ENCODE results near the gene ACVR1. TPM values are rescaled to one million over a fixed set of nuclear protein-coding genes. Genes with fewer than 3 reads are reported as not detected.

Gene ACVR1
- total RNA-seq, 2 experiments from 2014 or later = 18.7 to 19.4 TPM

DNA sequence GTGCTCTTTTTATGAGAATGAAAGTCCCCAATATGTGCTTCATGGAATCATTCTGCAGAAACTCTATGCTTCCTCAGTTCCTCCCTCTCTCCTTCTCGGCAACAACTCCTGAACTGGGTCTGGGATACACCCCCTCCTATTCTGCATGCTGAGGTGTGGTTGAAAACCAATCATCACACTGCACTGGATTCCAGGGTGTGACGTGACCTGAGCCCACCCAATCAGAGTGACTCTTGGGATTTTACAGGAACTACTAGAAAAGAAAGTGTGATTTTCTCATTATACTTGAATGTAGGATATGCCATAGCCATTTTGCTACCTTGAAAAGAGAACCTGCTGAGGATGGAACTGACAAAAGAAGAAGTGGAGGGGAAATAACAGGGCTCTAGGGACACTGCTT, 36.3 kb downstream of the ACVR1 start:
- no peak overlapping the region for H3K27ac Mint-ChIP-seq
- no peak overlapping the region for H3K4me3 Mint-ChIP-seq
- ATAC-seq (no peak), DNase-seq (no peak)
- H3K36me3 Mint-ChIP-seq = peaks cover 15% of the 10 kb centered on the region
- CTCF ChIA-PET = no interaction called here
- H3K27me3 Mint-ChIP-seq = no peaks in the 10 kb centered on the region
- H3K9me3 Mint-ChIP-seq (ENCODE audit: low read depth) = no peaks in the 10 kb centered on the region
- H3K4me1 Mint-ChIP-seq = peaks cover 27% of the 10 kb centered on the region

DNA sequence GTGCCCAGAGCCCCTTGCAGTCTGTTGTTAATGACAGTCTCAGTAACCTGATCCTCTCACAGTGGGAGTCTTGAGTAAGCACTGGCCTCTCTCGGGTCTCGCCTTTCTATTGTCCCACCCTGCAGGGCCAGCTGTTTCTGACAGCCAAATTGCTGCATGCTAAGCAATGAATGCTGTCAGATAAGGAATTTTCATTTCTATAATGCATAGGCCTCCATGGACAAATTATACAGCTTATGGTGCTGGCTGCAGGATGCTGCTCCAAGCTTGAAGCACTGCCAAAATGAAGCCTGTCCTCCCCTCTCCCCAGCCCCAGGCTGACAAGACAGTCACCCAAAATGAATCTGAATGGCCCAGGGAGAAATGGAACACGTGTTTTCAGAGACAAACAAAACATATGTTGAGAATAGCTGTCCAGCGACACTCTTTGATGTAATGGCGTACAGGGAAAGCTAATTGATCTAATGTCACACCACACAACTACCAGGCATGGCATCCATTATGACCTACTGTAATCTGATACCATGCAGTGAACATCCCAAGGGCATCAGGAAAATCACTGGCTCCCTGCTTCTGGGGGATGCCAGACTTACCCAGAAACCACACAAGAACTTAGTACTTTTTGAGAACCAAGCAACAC, 36.8 kb downstream of the ACVR1 start:
- no peak for DNase-seq
- Mint-ChIP-seq H3K9me3 (ENCODE audit: low read depth) (no peaks in the 10 kb centered on the region), H3K4me3 (no peak overlapping the region), H3K4me1 (peaks cover 29% of the 10 kb centered on the region), H3K36me3 (peaks cover 15% of the 10 kb centered on the region), H3K27me3 (no peaks in the 10 kb centered on the region), H3K27ac (no peak overlapping the region)
- ATAC-seq = no peak
- CTCF ChIA-PET = interaction anchor here (0.9 kb wide), 1 partner anchor 185 kb away, joined by 3 read pairs; no protein-coding TSS in a partner anchor

DNA sequence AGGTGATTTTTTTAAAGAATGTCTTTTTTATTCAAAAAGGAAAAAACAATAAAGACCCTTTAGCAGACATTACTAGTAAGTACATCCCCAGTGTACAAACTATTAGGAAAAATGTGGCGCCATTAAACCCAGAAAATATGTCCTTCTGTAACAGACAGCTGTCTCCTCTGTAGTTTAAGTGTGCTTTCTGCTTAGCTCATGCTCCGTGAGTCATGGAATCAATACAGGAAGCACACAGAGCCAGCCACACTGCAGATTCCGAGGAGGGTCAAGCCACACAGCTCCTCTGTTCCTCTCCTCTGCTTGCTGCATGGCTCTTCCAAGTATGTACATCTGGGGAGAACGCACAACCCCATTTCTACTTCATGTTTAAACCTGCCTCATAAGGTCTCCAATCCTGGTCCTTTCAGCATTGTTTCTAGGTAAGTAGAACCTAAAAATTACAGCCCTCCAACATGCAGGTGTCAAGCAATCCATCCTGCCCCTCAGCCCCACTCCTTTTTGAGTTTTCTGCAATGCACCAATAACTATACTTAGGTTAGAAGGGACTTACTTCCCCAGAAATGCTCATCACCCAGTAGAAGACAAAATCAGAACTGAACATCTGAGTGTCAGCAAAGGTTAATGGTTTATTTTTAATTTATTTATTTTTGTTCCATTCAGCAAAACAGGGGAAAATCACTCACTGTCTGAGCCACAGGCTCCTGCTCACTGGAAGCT, 37.5 kb downstream of the ACVR1 start:
- CTCF ChIA-PET = interaction anchor here (0.9 kb wide), 1 partner anchor 186 kb away, joined by 3 read pairs; no protein-coding TSS in a partner anchor
- H3K4me1 Mint-ChIP-seq = peaks cover 29% of the 10 kb centered on the region
- ATAC-seq = peak; percentile 23

DNA sequence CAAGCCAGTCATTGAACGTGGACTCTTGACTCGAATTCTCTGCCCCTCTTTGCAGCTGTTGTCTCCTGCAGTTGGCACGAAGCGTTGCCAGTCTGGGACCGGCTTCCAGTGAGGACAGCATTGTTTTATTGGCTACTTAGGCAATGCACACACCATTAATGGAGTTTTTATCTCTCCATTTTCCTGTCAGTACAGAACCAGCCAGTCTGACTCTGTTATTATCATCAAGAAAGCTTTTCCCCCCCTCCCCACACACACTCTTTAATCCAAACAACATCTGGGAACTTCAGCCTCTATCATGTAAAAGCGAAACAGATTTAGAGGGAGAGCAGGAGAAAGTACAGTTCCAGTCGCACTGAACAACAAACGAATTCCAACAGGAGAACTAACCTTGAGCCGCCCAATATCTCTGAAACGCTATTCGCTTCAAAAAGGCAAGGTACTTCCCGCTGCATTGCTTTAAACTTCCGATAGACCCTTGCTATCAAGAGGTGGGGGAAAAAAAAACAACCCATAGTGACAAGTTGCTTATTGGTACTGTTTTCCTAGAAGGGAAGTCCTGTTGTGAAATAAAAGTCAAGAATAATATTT, 38.2 kb downstream of the ACVR1 start:
- Mint-ChIP-seq H3K4me1 (peaks cover 29% of the 10 kb centered on the region), H3K4me3 (no peak overlapping the region), H3K9me3 (ENCODE audit: low read depth) (no peaks in the 10 kb centered on the region), H3K36me3 (peaks cover 14% of the 10 kb centered on the region), H3K27ac (no peak overlapping the region), H3K27me3 (no peaks in the 10 kb centered on the region)
- ATAC-seq = no peak
- no peak for DNase-seq
- CTCF ChIA-PET = no interaction called here

More for the DNA sequence above, 37.5 kb downstream of the ACVR1 start:
- Mint-ChIP-seq H3K27me3 (no peaks in the 10 kb centered on the region), H3K27ac (peak overlapping the region; percentile 1), H3K9me3 (ENCODE audit: low read depth) (no peaks in the 10 kb centered on the region), H3K36me3 (peaks cover 15% of the 10 kb centered on the region), H3K4me3 (no peak overlapping the region)
- DNase-seq = no peak

DNA sequence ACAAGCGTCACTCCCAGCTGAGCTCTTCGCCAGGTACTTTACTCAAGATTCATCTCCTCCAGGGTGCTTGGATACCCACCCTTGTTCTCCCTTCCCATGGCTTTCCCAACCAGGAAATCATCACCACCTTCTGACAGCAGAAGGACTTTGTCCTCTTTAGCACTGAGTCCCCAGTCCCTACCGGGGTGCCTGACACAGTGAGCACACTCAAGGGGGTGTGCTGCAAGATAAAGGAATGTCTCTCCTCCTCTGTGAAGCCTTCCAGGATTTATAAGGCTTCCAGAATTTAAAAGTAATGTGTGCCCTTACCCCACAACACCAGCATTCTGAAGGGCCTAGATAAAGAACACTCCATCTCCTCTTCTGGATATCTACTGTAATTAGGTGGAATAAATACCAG, 39.6 kb downstream of the ACVR1 start:
- ATAC-seq (no peak), DNase-seq (no peak)
- Mint-ChIP-seq H3K27me3 (no peaks in the 10 kb centered on the region), H3K4me3 (no peak overlapping the region), H3K27ac (no peak overlapping the region), H3K36me3 (peaks cover 16% of the 10 kb centered on the region), H3K9me3 (ENCODE audit: low read depth) (no peaks in the 10 kb centered on the region), H3K4me1 (peaks cover 31% of the 10 kb centered on the region)
- CTCF ChIA-PET = no interaction called here

DNA sequence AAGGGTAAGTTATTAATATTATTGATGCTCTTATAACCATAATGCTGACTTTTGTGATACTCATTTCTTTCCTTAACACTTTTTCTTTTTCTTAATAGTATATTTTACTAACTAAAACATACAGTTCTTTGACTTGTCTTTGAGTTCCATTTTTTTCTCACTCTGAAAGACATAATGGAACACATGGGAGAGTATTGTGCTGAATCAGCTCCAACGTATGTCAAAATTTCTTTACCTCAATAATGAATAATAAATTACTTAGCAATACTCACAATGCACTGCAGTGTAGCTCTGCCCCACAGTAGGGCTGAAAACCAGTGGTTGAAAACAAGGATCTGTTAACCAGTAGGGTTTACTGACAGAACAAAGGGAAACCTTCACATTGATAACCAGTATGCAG, 40.7 kb downstream of the ACVR1 start:
- H3K4me1 Mint-ChIP-seq = peaks cover 35% of the 10 kb centered on the region

DNA sequence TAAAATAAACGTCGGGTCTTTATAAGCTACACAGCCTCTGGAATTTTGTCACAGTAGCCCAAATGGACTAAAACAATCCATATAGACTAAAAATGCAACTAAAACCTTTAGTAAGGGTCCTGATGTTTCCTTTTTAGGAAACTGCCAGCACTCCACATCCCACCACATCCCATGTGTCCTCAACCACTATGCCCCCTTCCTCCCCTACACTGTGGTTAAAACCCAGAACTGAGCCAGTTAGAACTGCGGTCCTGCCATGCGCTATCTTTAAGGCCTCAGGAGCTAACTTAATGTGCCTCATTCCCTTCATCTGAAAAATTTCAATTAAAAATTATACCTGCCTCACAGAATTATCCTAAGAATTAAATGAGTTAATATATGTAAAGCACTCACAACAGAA, 41.1 kb downstream of the ACVR1 start:
- no peak overlapping the region for H3K27ac Mint-ChIP-seq
- H3K9me3 Mint-ChIP-seq (ENCODE audit: low read depth) = no peaks in the 10 kb centered on the region
- H3K36me3 Mint-ChIP-seq = peaks cover 20% of the 10 kb centered on the region
- H3K4me1 Mint-ChIP-seq = peaks cover 35% of the 10 kb centered on the region
- CTCF ChIA-PET = interaction anchor here (1.5 kb wide), 1 partner anchor 13 kb away, joined by 3 read pairs; no protein-coding TSS in a partner anchor
- no peaks in the 10 kb centered on the region for H3K27me3 Mint-ChIP-seq
- DNase-seq (no peak), ATAC-seq (no peak)
- no peak overlapping the region for H3K4me3 Mint-ChIP-seq

More for the DNA sequence above, 40.7 kb downstream of the ACVR1 start:
- Mint-ChIP-seq H3K27me3 (no peaks in the 10 kb centered on the region), H3K27ac (no peak overlapping the region), H3K4me3 (no peak overlapping the region), H3K9me3 (ENCODE audit: low read depth) (no peaks in the 10 kb centered on the region), H3K36me3 (peaks cover 19% of the 10 kb centered on the region)
- DNase-seq = no peak
- ATAC-seq = no peak
- CTCF ChIA-PET = interaction anchor here (1.5 kb wide), 1 partner anchor 12 kb away, joined by 3 read pairs; no protein-coding TSS in a partner anchor

DNA sequence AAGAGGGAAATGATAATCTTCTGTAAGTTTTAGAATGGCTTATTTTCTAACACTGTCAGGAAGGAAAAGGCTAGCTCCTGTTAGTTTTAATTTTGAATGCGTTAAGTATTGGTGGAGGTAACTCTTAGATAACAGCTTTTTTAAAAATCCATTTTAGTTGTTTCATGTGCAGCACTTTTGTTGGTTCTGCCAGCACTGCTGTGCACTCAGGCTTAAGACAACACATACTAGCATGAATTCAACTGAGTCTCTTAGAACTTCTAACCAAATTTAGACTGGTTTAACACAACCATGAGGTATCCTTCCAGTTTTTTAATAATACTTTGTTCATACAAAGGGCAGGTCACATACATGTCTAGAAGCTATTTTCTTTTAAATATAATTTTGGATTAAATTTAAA, 42.4 kb downstream of the ACVR1 start:
- Mint-ChIP-seq H3K36me3 (peaks cover 23% of the 10 kb centered on the region), H3K4me3 (no peak overlapping the region), H3K4me1 (peaks cover 33% of the 10 kb centered on the region), H3K9me3 (ENCODE audit: low read depth) (peaks cover 3% of the 10 kb centered on the region), H3K27ac (no peak overlapping the region), H3K27me3 (no peaks in the 10 kb centered on the region)
- ATAC-seq (no peak), DNase-seq (no peak)
- CTCF ChIA-PET = interaction anchor here (1.3 kb wide), 1 partner anchor 12 kb away, joined by 3 read pairs; no protein-coding TSS in a partner anchor

DNA sequence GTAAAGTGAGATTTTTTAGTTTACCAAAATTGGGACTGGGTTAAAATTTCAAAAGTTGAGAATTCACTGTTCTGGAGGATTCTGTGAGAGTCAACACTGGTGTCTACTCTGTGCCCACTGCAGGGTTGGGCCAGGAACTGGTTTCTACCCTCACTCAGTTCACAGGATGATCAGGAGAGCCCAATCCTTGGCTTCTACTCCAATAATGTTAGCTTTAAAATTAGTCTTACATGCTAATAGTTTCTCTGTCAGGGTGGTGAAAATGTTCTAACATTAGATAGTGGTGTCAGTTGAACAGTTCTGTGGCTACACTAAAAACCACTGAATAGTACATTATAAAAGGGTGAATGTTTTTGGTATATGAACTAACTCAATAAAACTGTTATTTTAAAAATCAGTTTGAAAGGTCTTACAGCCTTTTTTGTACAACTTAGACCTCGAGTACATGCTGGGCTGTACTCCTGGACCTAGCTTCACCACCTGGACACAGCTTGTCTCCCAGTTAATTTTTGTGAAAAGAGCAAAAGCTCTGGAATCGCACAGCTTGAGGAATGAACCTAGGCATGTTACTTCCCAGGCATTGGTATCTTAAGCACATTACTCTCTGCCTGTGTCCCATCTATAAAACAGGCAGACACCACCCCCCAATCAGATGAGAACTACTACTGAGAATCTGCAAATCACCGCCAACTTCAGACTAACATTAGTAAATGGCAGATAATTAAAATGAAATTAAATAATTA, 44.4 kb downstream of the ACVR1 start:
- Mint-ChIP-seq H3K4me1 (peaks cover 21% of the 10 kb centered on the region), H3K36me3 (peaks cover 27% of the 10 kb centered on the region), H3K4me3 (no peak overlapping the region), H3K27me3 (no peaks in the 10 kb centered on the region), H3K9me3 (ENCODE audit: low read depth) (peaks cover 3% of the 10 kb centered on the region), H3K27ac (no peak overlapping the region)
- CTCF ChIA-PET = no interaction called here
- DNase-seq (no peak), ATAC-seq (no peak)

DNA sequence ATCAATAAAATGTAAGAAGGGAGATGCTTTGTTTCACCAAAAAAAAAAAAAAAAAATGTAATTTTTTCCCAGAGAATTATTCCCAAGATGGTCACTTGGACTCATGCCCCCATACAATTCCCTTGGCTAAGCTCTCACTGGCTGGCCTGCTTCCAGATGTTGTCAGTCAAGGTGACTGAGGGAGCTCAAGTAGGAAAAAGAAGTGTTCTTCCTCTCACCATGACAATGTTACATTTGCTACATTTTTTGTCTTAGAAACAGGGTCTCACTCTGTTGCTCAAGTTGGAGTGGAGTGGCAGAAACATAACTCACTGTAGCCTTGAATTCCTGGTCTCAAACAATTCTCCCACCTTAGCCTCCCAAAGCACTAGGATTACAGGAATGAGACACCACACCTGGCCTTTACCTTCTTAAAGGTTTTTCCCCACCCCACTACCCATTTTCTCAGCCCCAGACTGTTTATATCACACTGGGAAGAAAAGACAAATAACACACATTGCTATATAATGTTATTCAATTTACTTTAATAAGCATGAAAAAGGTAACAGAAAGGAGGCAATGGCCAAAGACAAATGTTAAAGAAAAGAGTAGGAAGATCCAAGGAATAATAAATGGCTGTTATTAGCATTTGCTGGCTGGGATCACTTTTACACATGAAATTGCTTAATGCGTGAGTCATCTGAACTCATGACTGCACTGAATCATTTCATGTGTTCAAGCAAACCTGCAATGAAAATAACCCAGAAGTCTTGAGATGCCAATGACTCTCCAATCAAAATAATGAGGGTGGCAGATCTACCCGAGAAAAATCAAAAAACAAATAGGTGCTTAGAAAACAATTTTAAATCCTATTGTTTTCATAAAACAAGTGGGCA, 45.2 kb downstream of the ACVR1 start:
- peaks cover 22% of the 10 kb centered on the region for H3K36me3 Mint-ChIP-seq
- CTCF ChIA-PET = no interaction called here
- H3K27ac Mint-ChIP-seq = no peak overlapping the region

DNA sequence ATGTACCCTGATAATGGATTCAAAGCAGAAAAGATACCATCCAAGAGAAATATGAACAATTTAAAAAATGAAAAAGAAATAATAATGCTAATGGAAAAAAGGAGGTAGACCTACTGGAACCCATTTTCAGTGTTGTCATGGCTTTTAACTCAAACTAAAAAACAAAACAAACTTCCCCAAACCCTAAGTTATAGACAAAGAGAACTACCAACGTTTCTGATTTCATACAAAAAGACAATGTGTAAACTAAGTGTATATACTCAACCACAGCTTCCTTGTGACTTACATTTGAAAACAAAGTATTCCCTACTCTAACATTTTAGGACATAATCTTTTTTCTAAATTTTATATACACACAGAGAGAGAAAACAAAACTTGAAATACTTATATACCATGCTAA, 45.9 kb downstream of the ACVR1 start:
- H3K4me3 Mint-ChIP-seq = no peak overlapping the region

More for the DNA sequence above, 45.2 kb downstream of the ACVR1 start:
- ATAC-seq (no peak), DNase-seq (no peak)
- Mint-ChIP-seq H3K4me3 (no peak overlapping the region), H3K4me1 (peaks cover 14% of the 10 kb centered on the region), H3K27me3 (no peaks in the 10 kb centered on the region), H3K9me3 (ENCODE audit: low read depth) (peaks cover 3% of the 10 kb centered on the region)

DNA sequence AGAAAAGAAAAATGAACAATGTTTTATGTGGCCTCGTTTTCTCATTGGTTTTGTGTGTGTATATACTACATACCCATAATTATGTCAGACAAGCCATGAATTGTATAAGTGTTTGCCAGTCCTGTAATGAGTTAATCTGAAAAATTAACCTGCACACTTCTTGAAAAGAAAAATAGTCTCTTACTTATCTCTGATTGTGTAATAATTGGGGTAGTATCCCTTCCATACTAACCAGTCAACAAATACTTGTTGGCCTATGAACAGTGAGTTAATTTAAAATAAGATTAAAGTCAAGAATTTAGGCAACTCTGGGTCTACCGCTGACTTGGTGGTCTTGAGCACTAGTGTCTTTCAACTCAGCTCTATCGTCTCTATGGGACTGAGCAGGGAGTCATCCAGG, 48.8 kb downstream of the ACVR1 start:
- Mint-ChIP-seq H3K27me3 (no peaks in the 10 kb centered on the region), H3K4me3 (no peak overlapping the region), H3K27ac (no peak overlapping the region), H3K4me1 (peaks cover 8% of the 10 kb centered on the region), H3K9me3 (ENCODE audit: low read depth) (peaks cover 3% of the 10 kb centered on the region), H3K36me3 (peaks cover 29% of the 10 kb centered on the region)
- DNase-seq (no peak), ATAC-seq (no peak)
- CTCF ChIA-PET = no interaction called here

More for the DNA sequence above, 45.9 kb downstream of the ACVR1 start:
- Mint-ChIP-seq H3K36me3 (peaks cover 27% of the 10 kb centered on the region), H3K27me3 (no peaks in the 10 kb centered on the region), H3K4me1 (peaks cover 11% of the 10 kb centered on the region), H3K9me3 (ENCODE audit: low read depth) (peaks cover 3% of the 10 kb centered on the region), H3K27ac (no peak overlapping the region)
- CTCF ChIA-PET = no interaction called here
- ATAC-seq (no peak), DNase-seq (no peak)
